DOHH2 (cell line): ENCODE results near the gene TREH.

Experiments used
- EZH2phosphoT487 ChIP-seq: fragments of 200-600 bp; sonication (generic); IDR thresholded peaks from 2 replicates; pipeline ENCODE4 v1.6.1; 2017; ENCODE audit warnings: borderline replicate concordance, mild to moderate bottlenecking, antibody characterized with exemption, low read length, moderate library complexity, mixed read lengths
- TF ChIP-seq, protein P1 (sequence below): fragments of 200-600 bp; sonication (generic); IDR thresholded peaks from one replicate; pipeline ENCODE4 v1.5.1; 2014; ENCODE audit warnings: antibody characterized with exemption, mild to moderate bottlenecking, low read depth, low read length; ENCODE audit not compliant: poor library complexity, severe bottlenecking

DNA sequence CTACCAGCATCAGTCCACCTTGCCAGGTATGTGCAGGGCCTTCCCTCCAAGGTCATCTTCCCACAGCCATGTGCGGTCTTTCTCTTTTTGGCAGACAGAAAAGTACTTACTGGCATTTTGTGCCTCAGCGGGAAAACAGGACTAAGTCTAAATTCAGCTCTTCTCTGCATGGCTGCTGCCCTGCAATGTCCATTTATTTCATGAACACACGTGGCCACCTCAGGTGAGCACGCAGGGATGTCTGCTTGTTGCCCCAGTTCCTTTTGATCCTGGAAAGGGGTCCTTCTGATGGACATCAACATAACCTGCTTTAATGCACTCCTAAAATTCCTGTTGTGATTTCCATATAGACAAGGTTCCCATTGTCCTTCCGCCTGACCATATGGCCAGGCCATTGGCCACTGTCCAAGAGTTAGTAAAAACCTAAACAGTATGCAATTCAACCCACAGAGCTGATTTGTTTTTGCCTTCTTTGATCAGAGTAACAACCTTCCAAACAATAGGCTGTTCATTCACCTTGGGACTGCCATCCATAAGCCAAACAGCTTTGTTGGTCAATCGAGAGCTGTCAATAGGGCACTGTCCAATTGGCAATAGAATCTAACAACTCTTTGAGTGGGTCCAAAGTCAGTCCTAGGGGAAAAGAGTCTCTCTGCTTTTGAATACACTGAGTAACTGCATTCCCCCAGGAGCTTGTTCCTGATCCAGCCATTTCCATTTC, 5.9 kb downstream of the TREH start:
- TF ChIP-seq, protein P1, sequence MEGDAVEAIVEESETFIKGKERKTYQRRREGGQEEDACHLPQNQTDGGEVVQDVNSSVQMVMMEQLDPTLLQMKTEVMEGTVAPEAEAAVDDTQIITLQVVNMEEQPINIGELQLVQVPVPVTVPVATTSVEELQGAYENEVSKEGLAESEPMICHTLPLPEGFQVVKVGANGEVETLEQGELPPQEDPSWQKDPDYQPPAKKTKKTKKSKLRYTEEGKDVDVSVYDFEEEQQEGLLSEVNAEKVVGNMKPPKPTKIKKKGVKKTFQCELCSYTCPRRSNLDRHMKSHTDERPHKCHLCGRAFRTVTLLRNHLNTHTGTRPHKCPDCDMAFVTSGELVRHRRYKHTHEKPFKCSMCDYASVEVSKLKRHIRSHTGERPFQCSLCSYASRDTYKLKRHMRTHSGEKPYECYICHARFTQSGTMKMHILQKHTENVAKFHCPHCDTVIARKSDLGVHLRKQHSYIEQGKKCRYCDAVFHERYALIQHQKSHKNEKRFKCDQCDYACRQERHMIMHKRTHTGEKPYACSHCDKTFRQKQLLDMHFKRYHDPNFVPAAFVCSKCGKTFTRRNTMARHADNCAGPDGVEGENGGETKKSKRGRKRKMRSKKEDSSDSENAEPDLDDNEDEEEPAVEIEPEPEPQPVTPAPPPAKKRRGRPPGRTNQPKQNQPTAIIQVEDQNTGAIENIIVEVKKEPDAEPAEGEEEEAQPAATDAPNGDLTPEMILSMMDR = no peak
- TF ChIP-seq EZH2phosphoT487 = no peak
